ENCODE data around the gene DEPP1. TPM values are rescaled to one million over a fixed set of nuclear protein-coding genes. Genes with fewer than 3 reads are reported as not detected.
A peak's percentile ranks its signal among the peaks of the same experiment; 100 is the strongest.

DEPP1 gene
- total and polyA plus RNA-seq, 10 of the 15 experiments (the other 5 are each of a cell fraction or from before 2014, with no cell fraction given): 1.7 to 12.1 (median 7.3) TPM

- TF ChIP-seq RUNX3 (IDR thresholded peaks at IDR 0.05; ENCODE audit: low read length) (no peak), RAD21 (IDR thresholded peaks at IDR 0.05; ENCODE audit: insufficient read depth, low read depth, low read length) (no peak), SMARCA5 (IDR thresholded peaks at IDR 0.05) (no peak), SPI1 (IDR thresholded peaks at IDR 0.05; ENCODE audit: borderline replicate concordance, insufficient read depth, low read depth, low read length) (no peak), MXI1 (IDR thresholded peaks at IDR 0.05; ENCODE audit: low read depth, low read length) (no peak), EP300 (IDR thresholded peaks at IDR 0.05; ENCODE audit: borderline replicate concordance in 1 of 2, control insufficient read depth in 1 of 2, low read depth in 2 of 2, low read length in 2 of 2) (no peak), DPF2 (IDR thresholded peaks at IDR 0.05) (no peak)
- TF ChIP-seq, protein P1, sequence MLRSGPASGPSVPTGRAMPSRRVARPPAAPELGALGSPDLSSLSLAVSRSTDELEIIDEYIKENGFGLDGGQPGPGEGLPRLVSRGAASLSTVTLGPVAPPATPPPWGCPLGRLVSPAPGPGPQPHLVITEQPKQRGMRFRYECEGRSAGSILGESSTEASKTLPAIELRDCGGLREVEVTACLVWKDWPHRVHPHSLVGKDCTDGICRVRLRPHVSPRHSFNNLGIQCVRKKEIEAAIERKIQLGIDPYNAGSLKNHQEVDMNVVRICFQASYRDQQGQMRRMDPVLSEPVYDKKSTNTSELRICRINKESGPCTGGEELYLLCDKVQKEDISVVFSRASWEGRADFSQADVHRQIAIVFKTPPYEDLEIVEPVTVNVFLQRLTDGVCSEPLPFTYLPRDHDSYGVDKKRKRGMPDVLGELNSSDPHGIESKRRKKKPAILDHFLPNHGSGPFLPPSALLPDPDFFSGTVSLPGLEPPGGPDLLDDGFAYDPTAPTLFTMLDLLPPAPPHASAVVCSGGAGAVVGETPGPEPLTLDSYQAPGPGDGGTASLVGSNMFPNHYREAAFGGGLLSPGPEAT (IDR thresholded peaks at IDR 0.05; ENCODE audit: low read depth): no peak
Observed at GRCh38 chr10:44961931-44962750, 16.5 kb downstream of the DEPP1 start (continued).

- Histone ChIP-seq H3K4me1 (ENCODE audit: control insufficient read depth, insufficient read depth, low read length) (peaks cover 61% of the 10 kb centered on the region), H3K4me3 (peak overlapping the region; percentile 78), H3K9me3 (replicated peaks; ENCODE audit: control insufficient read depth, insufficient read depth, low read length) (no peaks in the 10 kb centered on the region), H3K27ac (ENCODE audit: control insufficient read depth, insufficient read depth) (peak overlapping the region; percentile 45), H3K4me2 (ENCODE audit: control insufficient read depth, insufficient read depth) (peak overlapping the region; percentile 82), H2AFZ (ENCODE audit: control insufficient read depth, low read depth, low read length) (peak overlapping the region; percentile 1; the same call in 1 of the 2 replicates), H3K79me2 (ENCODE audit: control insufficient read depth, insufficient read depth, low read length) (peaks cover 43% of the 10 kb centered on the region), H4K20me1 (ENCODE audit: control insufficient read depth, insufficient read depth) (no peaks in the 10 kb centered on the region), H3K9ac (ENCODE audit: control insufficient read depth, insufficient read depth, low read length) (peak overlapping the region; percentile 47), H3K27me3 (replicated peaks in 1 of 2; ENCODE audit: control insufficient read depth in 2 of 2, insufficient read depth in 2 of 2, low read length in 1 of 2) (no peaks in the 10 kb centered on the region), H3K36me3 (ENCODE audit: control insufficient read depth in 2 of 2, insufficient read depth in 2 of 2, low read length in 1 of 2) (no peaks in the 10 kb centered on the region)
- FAIRE-seq (no peak), ATAC-seq (peak; percentile 4), DNase-seq (ENCODE audit: low read depth, low spot score) (no peak)
- ChIA-PET SMC1A (ENCODE audit: uncharacterized antibody, unreplicated experiment) (interaction anchor here (0.7 to 9.3 kb wide), 10 partner anchors 8 to 47 kb away, joined by 3 to 147 read pairs (median 8); partner anchors contain the start of gene DEPP1), CTCF (interaction anchor here (1.1 to 9.1 kb wide), 7 partner anchors 11 to 27 kb away, joined by 3 to 116 read pairs (median 5); partner anchors contain the start of gene DEPP1), POLR2A (interaction anchor here (1.0 to 14.0 kb wide), 5 partner anchors 8 to 28 kb away, joined by 3 to 174 read pairs (median 8); partner anchors contain the start of gene DEPP1), RAD21 (ENCODE audit: unreplicated experiment) (interaction anchor here (1.1 to 9.2 kb wide), 6 partner anchors 9 to 29 kb away, joined by 3 to 124 read pairs (median 38); partner anchors contain the start of gene DEPP1)
- in situ Hi-C loops (cut with MboI) (loop anchor here (10.0 to 25.0 kb wide), 2 partner anchors 1556 to 1799 kb away; partner anchors contain the start of gene HNRNPF), intact Hi-C loops (cut with micrococcal nuclease; ENCODE audit: unreplicated experiment) (loop anchor here (10.0 kb wide), 2 partner anchors 414 to 1816 kb away; partner anchors contain the start of gene ALOX5)
- TSS peak; percentile 61 for BruUV-seq (replicated peaks)
- WGBS (ENCODE audit: insufficient coverage, insufficient replicate concordance, low lambda C conversion rate, missing lambda C conversion rate): 13% methylated on average over 4 of the region's 4 CpGs
- TF ChIP-seq FOS (IDR thresholded peaks at IDR 0.05; ENCODE audit: borderline replicate concordance, extremely low read depth, insufficient read length): no peak
- TF ChIP-seq NFYA (IDR thresholded peaks at IDR 0.05; ENCODE audit: borderline replicate concordance, low read depth, low read length): no peak
- no peak for TF ChIP-seq FOXK2 (IDR thresholded peaks at IDR 0.05)
- TF ChIP-seq GATAD2B (conservative IDR thresholded peaks at IDR 0.05; ENCODE audit: low read depth): peak; percentile 49; the same call in 1 of the 2 replicates
- TF ChIP-seq NR2F1 (conservative IDR thresholded peaks at IDR 0.05): peak; percentile 81
- TF ChIP-seq, protein P2, sequence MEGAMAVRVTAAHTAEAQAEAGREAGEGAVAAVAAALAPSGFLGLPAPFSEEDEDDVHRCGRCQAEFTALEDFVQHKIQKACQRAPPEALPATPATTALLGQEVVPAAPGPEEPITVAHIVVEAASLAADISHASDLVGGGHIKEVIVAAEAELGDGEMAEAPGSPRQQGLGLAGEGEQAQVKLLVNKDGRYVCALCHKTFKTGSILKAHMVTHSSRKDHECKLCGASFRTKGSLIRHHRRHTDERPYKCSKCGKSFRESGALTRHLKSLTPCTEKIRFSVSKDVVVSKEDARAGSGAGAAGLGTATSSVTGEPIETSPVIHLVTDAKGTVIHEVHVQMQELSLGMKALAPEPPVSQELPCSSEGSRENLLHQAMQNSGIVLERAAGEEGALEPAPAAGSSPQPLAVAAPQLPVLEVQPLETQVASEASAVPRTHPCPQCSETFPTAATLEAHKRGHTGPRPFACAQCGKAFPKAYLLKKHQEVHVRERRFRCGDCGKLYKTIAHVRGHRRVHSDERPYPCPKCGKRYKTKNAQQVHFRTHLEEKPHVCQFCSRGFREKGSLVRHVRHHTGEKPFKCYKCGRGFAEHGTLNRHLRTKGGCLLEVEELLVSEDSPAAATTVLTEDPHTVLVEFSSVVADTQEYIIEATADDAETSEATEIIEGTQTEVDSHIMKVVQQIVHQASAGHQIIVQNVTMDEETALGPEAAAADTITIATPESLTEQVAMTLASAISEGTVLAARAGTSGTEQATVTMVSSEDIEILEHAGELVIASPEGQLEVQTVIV (IDR thresholded peaks at IDR 0.05; ENCODE audit: borderline replicate concordance, partially characterized antibody): no peak
- no peak for TF ChIP-seq SMAD5 (IDR thresholded peaks at IDR 0.05; ENCODE audit: low read depth)
- TF ChIP-seq, protein P1 (IDR thresholded peaks at IDR 0.05; ENCODE audit: low read depth): no peak
Observed at GRCh38 chr10:44961230-44961571, 17.4 kb downstream of the DEPP1 start.
